A549 (cell line): ENCODE results near the gene FRMD4A. TPM values are rescaled to one million over a fixed set of nuclear protein-coding genes. Genes with fewer than 3 reads are reported as not detected.

Experiments used
- ATAC-seq, 2 experiments: fragments of 200-7000 bp in 1 of 2; fragments of >200 bp in 1 of 2; cut with Nextera tagmentation in 1 of 2; cut with Tn5 transposase in 1 of 2; 3 replicates each; pipeline versions ENCODE4 v1.8.0 to v1.9.1; 2018 to 2020; ENCODE audit warnings: mild to moderate bottlenecking in 1 of 2, moderate library complexity in 1 of 2
- CTCF ChIA-PET: fragments of 300-600 bp; sonication (Branson Sonifier 250); formaldehyde crosslinking; extraction: SDS; loops from one replicate; lab custom pipeline; 2021; ENCODE audit warnings: antibody characterized with exemption, inconsistent platforms; lab: Yijun Ruan, JAX
- POLR2A ChIA-PET: fragments of 350-600 bp; formaldehyde crosslinking; extraction: SDS; loops from one replicate; lab custom pipeline; 2021; ENCODE audit warnings: antibody characterized with exemption, inconsistent platforms; lab: Yijun Ruan, JAX
- DNase-seq, 2 experiments: peaks; one replicate each; pipeline versions ENCODE4 v3.0.0 to v3.0.0-alpha.2; 2011 to 2016; ENCODE audit warnings: low read depth in 1 of 2, low spot score in 1 of 2
- FAIRE-seq: peaks from 2 replicates; lab custom pipeline; 2011; peaks lifted over from hg19 to GRCh38; lab: Jason Lieb, UNC
- H3K27ac ChIP-seq, 2 experiments: fragments of >200 bp; sonication (Bioruptor Twin); formaldehyde crosslinking; 3 replicates each; pipeline ENCODE4 v1.5.1; 2016 to 2017
- H3K4me1 ChIP-seq: fragments of >200 bp; sonication (Bioruptor Twin); formaldehyde crosslinking; 3 replicates; pipeline ENCODE4 v1.6.1; 2016
- H3K4me2 ChIP-seq: fragments of >200 bp; sonication (Bioruptor Twin); formaldehyde crosslinking; 3 replicates; pipeline ENCODE4 v1.6.1; 2016
- H3K4me3 ChIP-seq: fragments of >200 bp; sonication (Bioruptor Twin); formaldehyde crosslinking; 3 replicates; pipeline ENCODE4 v1.5.1; 2016
- H3K9me3 ChIP-seq: fragments of >200 bp; sonication (Bioruptor Twin); formaldehyde crosslinking; 3 replicates; pipeline ENCODE4 v1.6.1; 2016
- CBX8 ChIP-seq: fragments of 200-600 bp; sonication (generic); IDR thresholded peaks from 2 replicates; pipeline ENCODE4 v1.6.1; 2016
- CHD2 ChIP-seq: fragments of 150-350 bp; IDR thresholded peaks from 2 replicates; pipeline ENCODE4 v1.6.1; 2014; ENCODE audit warnings: low read length; ENCODE audit not compliant: partially characterized antibody
- EHF ChIP-seq: fragments of 250-450 bp; sonication (Bioruptor Pico); IDR thresholded peaks from 2 replicates; pipeline ENCODE4 v1.5.0; 2020; ENCODE audit warnings: mild to moderate bottlenecking
- EHMT2 ChIP-seq: fragments of 200-600 bp; sonication (generic); IDR thresholded peaks from 2 replicates; pipeline ENCODE4 v1.6.1; 2016; ENCODE audit warnings: antibody characterized with exemption, low read depth, mild to moderate bottlenecking, moderate library complexity
- FOSL2 ChIP-seq, 2 experiments: fragments of 450-650 bp in 1 of 2; fragments of >200 bp in 1 of 2; sonication (Bioruptor Twin) in 1 of 2; formaldehyde crosslinking; IDR thresholded peaks; 2 replicates each; pipeline versions ENCODE4 v1.5.0 to v1.6.1; 2016 to 2020; ENCODE audit warnings: mild to moderate bottlenecking in 1 of 2, moderate library complexity in 1 of 2
- HEYL ChIP-seq: fragments of 250-450 bp; sonication (Bioruptor Pico); IDR thresholded peaks from 2 replicates; pipeline ENCODE4 v1.8.0; 2021; ENCODE audit warnings: mild to moderate bottlenecking, moderate library complexity
- HOXA7 ChIP-seq: fragments of 250-450 bp; sonication (Bioruptor Pico); IDR thresholded peaks from 2 replicates; pipeline ENCODE4 v1.5.0; 2020; ENCODE audit warnings: mild to moderate bottlenecking, moderate library complexity
- HOXB5 ChIP-seq: fragments of 250-450 bp; sonication (Bioruptor Pico); IDR thresholded peaks from 2 replicates; pipeline ENCODE4 v1.5.0; 2020; ENCODE audit warnings: mild to moderate bottlenecking, moderate library complexity
- JUN ChIP-seq, 2 experiments: fragments of >200 bp; sonication (Bioruptor Twin); formaldehyde crosslinking; IDR thresholded peaks; 2 replicates in 1 of 2; 3 replicates in 1 of 2; pipeline ENCODE4 v1.6.1; 2016 to 2017
- KDM1A ChIP-seq: fragments of 200-600 bp; sonication (generic); IDR thresholded peaks from 2 replicates; pipeline ENCODE4 v1.6.1; 2016; ENCODE audit warnings: low read depth, mild to moderate bottlenecking
- KDM5A ChIP-seq: fragments of 200-600 bp; sonication (generic); IDR thresholded peaks from 2 replicates; pipeline ENCODE4 v1.6.1; 2016; ENCODE audit warnings: antibody characterized with exemption, mild to moderate bottlenecking
- MAFK ChIP-seq: fragments of 450-650 bp; IDR thresholded peaks from 2 replicates; pipeline ENCODE4 v1.6.1; 2014; ENCODE audit not compliant: partially characterized antibody
- MAZ ChIP-seq: fragments of 150-350 bp; IDR thresholded peaks from 2 replicates; pipeline ENCODE4 v1.6.1; 2014; ENCODE audit warnings: antibody characterized with exemption, low read depth, low read length, borderline replicate concordance
- MYC ChIP-seq: IDR thresholded peaks from 2 replicates; pipeline ENCODE4 v1.6.1; 2012; ENCODE audit warnings: mild to moderate bottlenecking, inconsistent platforms, low read length, improper control_type of control experiment, borderline replicate concordance
- NFE2L2 ChIP-seq: fragments of 150-350 bp; conservative IDR thresholded peaks from 2 replicates; pipeline ENCODE4 v1.6.1; 2014; ENCODE audit warnings: low read length
- NPAS2 ChIP-seq: fragments of 250-450 bp; sonication (Bioruptor Pico); IDR thresholded peaks from 2 replicates; pipeline ENCODE4 v1.8.0; 2022; ENCODE audit warnings: mild to moderate bottlenecking, moderate library complexity, borderline replicate concordance
- NR3C1 ChIP-seq: fragments of >200 bp; sonication (Bioruptor Twin); formaldehyde crosslinking; IDR thresholded peaks from 3 replicates; pipeline ENCODE4 v1.6.1; 2017
- PHF8 ChIP-seq: fragments of 200-600 bp; sonication (generic); IDR thresholded peaks from 2 replicates; pipeline ENCODE4 v1.6.1; 2016; ENCODE audit warnings: low read depth, mild to moderate bottlenecking, antibody characterized with exemption, moderate library complexity, borderline replicate concordance
- RCOR1 ChIP-seq: fragments of 150-350 bp; IDR thresholded peaks from 2 replicates; pipeline ENCODE4 v1.6.1; 2014; ENCODE audit warnings: antibody characterized with exemption, low read length, low read depth
- RFX5 ChIP-seq: fragments of 450-650 bp; IDR thresholded peaks from 2 replicates; pipeline ENCODE4 v1.7.1; 2014; ENCODE audit warnings: antibody characterized with exemption, mild to moderate bottlenecking, moderate library complexity
- SMC3 ChIP-seq: fragments of >200 bp; sonication (Bioruptor Twin); formaldehyde crosslinking; IDR thresholded peaks from 3 replicates; pipeline ENCODE4 v1.6.1; 2018; ENCODE audit warnings: inconsistent platforms
- SREBF2 ChIP-seq: fragments of 450-650 bp; IDR thresholded peaks from 2 replicates; pipeline ENCODE4 v1.6.1; 2014; ENCODE audit warnings: mild to moderate bottlenecking, moderate library complexity
- ZFP36 ChIP-seq: fragments of 450-650 bp; IDR thresholded peaks from 2 replicates; pipeline ENCODE4 v1.6.1; 2014; ENCODE audit warnings: borderline replicate concordance; ENCODE audit not compliant: partially characterized antibody
- ZSCAN20 ChIP-seq: fragments of 250-450 bp; sonication (Bioruptor Pico); IDR thresholded peaks from 2 replicates; pipeline ENCODE4 v1.8.0; 2022; ENCODE audit warnings: mild to moderate bottlenecking, moderate library complexity
- WGBS: methylation state at CpG from one replicate; pipeline ENCODE4 v1.1.6; 2017; ENCODE audit errors: missing lambda C conversion rate; 5-methylcytosine and 5-hydroxymethylcytosine counted together
- polyA plus RNA-seq, 4 experiments: library from polyadenylated mRNA; depleted of rRNA in 3 of 4; stranded (reverse); fragments of >200 nt; fragmentation: RNase III in 1 of 4; extraction: RNeasy Plus Mini Kit Qiagen cat#74134 plus additional on column Dnase treatment in 1 of 4; gene quantifications; 2 replicates in 3 of 4; 3 replicates in 1 of 4; pipeline ENCODE4 v1.2.3, GENCODE V29; 2011 to 2017
- TF ChIP-seq, protein P1 (sequence below): IDR thresholded peaks from 2 replicates; pipeline ENCODE4 v1.6.1; 2012; ENCODE audit warnings: low read depth, borderline replicate concordance
- TF ChIP-seq, protein P2 (sequence below): fragments of 250-450 bp; sonication (Bioruptor Pico); IDR thresholded peaks from 2 replicates; pipeline ENCODE4 v1.5.0; 2020; ENCODE audit warnings: low read depth, mild to moderate bottlenecking, moderate library complexity
- TF ChIP-seq, protein P3 (sequence below): IDR thresholded peaks from 2 replicates; pipeline ENCODE4 v1.6.1; 2012
- TF ChIP-seq, protein P4 (sequence below): fragments of >200 bp; sonication (Bioruptor Twin); formaldehyde crosslinking; IDR thresholded peaks from 3 replicates; pipeline ENCODE4 v1.5.1; 2016

Gene FRMD4A
- polyA plus RNA-seq, 2 of the 4 experiments (the other 2 are of a cell fraction): 2.5 to 4.7 TPM

DNA sequence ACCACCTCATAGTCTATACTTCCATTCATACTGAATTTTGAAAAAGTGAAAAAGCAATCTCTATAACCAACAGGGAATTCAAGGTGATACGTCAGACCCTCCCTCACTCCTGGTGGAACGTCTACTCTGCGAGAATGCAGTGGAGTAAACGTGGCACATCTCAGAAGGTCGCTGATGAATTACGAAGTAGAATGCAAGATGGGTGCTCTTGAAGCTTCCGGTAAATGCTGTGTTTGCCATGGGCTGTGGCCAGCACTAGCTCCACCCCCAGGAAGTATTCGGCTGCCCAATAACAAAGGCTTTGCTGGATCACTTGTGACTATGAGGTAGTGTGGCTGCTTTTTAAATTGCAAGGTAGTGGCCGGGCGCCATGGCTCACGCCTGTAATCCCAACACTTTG lies 517.9 kb downstream of the FRMD4A start:
- Histone ChIP-seq H3K4me3 (no peak overlapping the region), H3K4me2 (no peak overlapping the region), H3K9me3 (no peaks in the 10 kb centered on the region), H3K27ac (no peak overlapping the region), H3K4me1 (no peaks in the 10 kb centered on the region)
- DNase-seq: no peak
- FAIRE-seq: no peak
- no peak for TF ChIP-seq NR3C1
- no peak for TF ChIP-seq FOSL2 (IDR thresholded peaks at IDR 0.05)
- TF ChIP-seq FOSL2 (CRISPR knock-in tag; IDR thresholded peaks at IDR 0.05): no peak
- no peak for TF ChIP-seq EHF (CRISPR knock-in tag)
- no peak for TF ChIP-seq ZFP36
- TF ChIP-seq KDM1A: no peak
- TF ChIP-seq, protein P1, sequence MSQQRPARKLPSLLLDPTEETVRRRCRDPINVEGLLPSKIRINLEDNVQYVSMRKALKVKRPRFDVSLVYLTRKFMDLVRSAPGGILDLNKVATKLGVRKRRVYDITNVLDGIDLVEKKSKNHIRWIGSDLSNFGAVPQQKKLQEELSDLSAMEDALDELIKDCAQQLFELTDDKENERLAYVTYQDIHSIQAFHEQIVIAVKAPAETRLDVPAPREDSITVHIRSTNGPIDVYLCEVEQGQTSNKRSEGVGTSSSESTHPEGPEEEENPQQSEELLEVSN: no peak
- no peak for TF ChIP-seq NFE2L2
- TF ChIP-seq, protein P2, sequence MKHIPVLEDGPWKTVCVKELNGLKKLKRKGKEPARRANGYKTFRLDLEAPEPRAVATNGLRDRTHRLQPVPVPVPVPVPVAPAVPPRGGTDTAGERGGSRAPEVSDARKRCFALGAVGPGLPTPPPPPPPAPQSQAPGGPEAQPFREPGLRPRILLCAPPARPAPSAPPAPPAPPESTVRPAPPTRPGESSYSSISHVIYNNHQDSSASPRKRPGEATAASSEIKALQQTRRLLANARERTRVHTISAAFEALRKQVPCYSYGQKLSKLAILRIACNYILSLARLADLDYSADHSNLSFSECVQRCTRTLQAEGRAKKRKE (CRISPR knock-in tag): no peak
- TF ChIP-seq HOXB5: no peak
- no peak for TF ChIP-seq RFX5
- no peak for TF ChIP-seq EHMT2
- TF ChIP-seq, protein P3, sequence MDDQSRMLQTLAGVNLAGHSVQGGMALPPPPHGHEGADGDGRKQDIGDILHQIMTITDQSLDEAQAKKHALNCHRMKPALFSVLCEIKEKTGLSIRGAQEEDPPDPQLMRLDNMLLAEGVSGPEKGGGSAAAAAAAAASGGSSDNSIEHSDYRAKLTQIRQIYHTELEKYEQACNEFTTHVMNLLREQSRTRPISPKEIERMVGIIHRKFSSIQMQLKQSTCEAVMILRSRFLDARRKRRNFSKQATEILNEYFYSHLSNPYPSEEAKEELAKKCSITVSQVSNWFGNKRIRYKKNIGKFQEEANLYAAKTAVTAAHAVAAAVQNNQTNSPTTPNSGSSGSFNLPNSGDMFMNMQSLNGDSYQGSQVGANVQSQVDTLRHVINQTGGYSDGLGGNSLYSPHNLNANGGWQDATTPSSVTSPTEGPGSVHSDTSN: no peak
- no peak for TF ChIP-seq JUN (IDR thresholded peaks at IDR 0.05)
- no peak for TF ChIP-seq ZSCAN20
- TF ChIP-seq KDM5A: no peak
- POLR2A ChIA-PET: no interaction called here
- 86% methylated on average over 11 of the region's 11 CpGs for WGBS
- ATAC-seq: no peak
- CTCF ChIA-PET: interaction anchor here (1.0 to 1.8 kb wide), 2 partner anchors 15 to 35 kb away, joined by 4 read pairs; no protein-coding TSS in a partner anchor

DNA sequence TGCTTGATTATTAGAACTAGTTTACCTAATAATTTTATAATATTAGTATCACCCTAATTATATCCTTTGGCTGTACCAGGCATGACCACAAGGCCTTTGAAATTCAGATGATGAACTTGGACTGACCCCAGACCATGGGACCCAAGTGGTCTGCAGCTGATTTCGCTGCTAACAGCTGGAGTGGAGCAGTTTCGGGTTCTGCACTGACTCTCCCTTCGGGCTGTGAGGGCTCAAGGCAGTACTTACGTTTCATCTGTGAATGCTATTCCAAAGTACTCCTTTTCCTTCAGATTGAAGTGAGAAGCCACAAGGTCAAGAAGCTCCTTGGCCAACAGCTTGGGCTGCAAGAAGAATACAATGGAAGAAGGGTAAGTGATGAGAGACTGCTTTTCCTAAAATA lies 520.2 kb downstream of the FRMD4A start:
- Histone ChIP-seq H3K4me3 (no peak overlapping the region), H3K9me3 (no peaks in the 10 kb centered on the region), H3K4me2 (no peak overlapping the region), H3K4me1 (no peaks in the 10 kb centered on the region), H3K27ac (no peak overlapping the region)
- WGBS: 48% methylated on average over 4 of the region's 4 CpGs
- DNase-seq (no peak), ATAC-seq (no peak), FAIRE-seq (no peak)
- POLR2A ChIA-PET: no interaction called here
- CTCF ChIA-PET: interaction anchor here (0.5 to 1.0 kb wide), 3 partner anchors 205 to 307 kb away, joined by 3 read pairs; no protein-coding TSS in a partner anchor
- TF ChIP-seq ZFP36: no peak
- TF ChIP-seq HOXA7 (CRISPR knock-in tag): no peak
- no peak for TF ChIP-seq NPAS2 (CRISPR knock-in tag)
- TF ChIP-seq CHD2: no peak
- TF ChIP-seq KDM1A: no peak
- no peak for TF ChIP-seq FOSL2 (IDR thresholded peaks at IDR 0.05)
- no peak for TF ChIP-seq FOSL2 (CRISPR knock-in tag; IDR thresholded peaks at IDR 0.05)
- TF ChIP-seq PHF8: no peak
- TF ChIP-seq SREBF2: no peak
- no peak for TF ChIP-seq RCOR1
- no peak for TF ChIP-seq EHMT2
- TF ChIP-seq, all 56 proteins: peak for 0

DNA sequence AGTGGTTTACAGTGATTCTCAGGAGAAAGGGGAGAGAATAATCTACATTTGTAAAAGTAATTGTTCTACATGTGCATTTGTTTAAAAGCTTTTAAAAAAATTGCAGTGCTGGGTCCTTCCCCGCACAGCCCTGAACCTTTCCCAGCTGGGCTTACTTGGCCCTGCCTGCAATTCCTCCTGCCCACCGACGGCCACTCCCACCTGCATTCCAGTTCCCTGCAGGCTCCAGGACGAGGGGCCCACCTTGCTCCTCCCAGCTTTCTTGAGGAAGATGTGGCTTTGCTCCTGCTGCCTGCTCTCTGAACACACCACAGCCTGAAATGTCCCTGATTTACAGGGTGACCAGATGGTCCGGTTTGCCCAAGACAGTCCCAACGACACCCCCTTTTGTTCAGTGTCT lies 521.3 kb downstream of the FRMD4A start:
- CTCF ChIA-PET: no interaction called here
- no peak overlapping the region for H3K4me2 ChIP-seq
- no peaks in the 10 kb centered on the region for H3K9me3 ChIP-seq
- ATAC-seq (no peak), FAIRE-seq (no peak), DNase-seq (no peak)
- H3K4me3 ChIP-seq: no peak overlapping the region
- H3K4me1 ChIP-seq: no peaks in the 10 kb centered on the region
- POLR2A ChIA-PET: no interaction called here
- H3K27ac ChIP-seq: no peak overlapping the region
- WGBS: 64% methylated on average over 6 of the region's 6 CpGs
- TF ChIP-seq CBX8 (no peak), EHMT2 (no peak), MYC (no peak), JUN (IDR thresholded peaks at IDR 0.05) (no peak), RFX5 (no peak), MAFK (no peak), SMC3 (no peak), MAZ (no peak), HEYL (no peak), RCOR1 (no peak), HOXB5 (no peak)
- TF ChIP-seq, protein P4, sequence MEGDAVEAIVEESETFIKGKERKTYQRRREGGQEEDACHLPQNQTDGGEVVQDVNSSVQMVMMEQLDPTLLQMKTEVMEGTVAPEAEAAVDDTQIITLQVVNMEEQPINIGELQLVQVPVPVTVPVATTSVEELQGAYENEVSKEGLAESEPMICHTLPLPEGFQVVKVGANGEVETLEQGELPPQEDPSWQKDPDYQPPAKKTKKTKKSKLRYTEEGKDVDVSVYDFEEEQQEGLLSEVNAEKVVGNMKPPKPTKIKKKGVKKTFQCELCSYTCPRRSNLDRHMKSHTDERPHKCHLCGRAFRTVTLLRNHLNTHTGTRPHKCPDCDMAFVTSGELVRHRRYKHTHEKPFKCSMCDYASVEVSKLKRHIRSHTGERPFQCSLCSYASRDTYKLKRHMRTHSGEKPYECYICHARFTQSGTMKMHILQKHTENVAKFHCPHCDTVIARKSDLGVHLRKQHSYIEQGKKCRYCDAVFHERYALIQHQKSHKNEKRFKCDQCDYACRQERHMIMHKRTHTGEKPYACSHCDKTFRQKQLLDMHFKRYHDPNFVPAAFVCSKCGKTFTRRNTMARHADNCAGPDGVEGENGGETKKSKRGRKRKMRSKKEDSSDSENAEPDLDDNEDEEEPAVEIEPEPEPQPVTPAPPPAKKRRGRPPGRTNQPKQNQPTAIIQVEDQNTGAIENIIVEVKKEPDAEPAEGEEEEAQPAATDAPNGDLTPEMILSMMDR: no peak
- TF ChIP-seq, protein P1: no peak
- TF ChIP-seq, protein P2 (CRISPR knock-in tag): no peak
